ENCODE measurements around the gene TSPEAR. TPM values are rescaled to one million over a fixed set of nuclear protein-coding genes. Genes with fewer than 3 reads are reported as not detected.

The TSPEAR gene
- total and polyA plus RNA-seq, 2 donors from 2014 or later = 0.09 to 0.22 TPM

GRCh38 chr21:44466351-44466954, 244.9 kb downstream of the TSPEAR start:
- no peaks in the 10 kb centered on the region for H3K27me3 ChIP-seq (ENCODE audit: control insufficient read depth, insufficient read depth, low read length)
- no peak for TF ChIP-seq CTCF (IDR thresholded peaks at IDR 0.05; ENCODE audit: borderline replicate concordance, extremely low read depth, insufficient read depth)
- no peak overlapping the region for H3K27ac ChIP-seq (ENCODE audit: low read depth in 2 of 2, low read length in 2 of 2)
- intact Hi-C loops (cut with DNase I) = no loop called here
- no peaks in the 10 kb centered on the region for H3K36me3 ChIP-seq (ENCODE audit: control insufficient read depth in 2 of 3, insufficient read depth in 3 of 3, low read length in 3 of 3)
- FAIRE-seq (no peak), DNase-seq (no peak)
- H3K9ac ChIP-seq (ENCODE audit: low read length in 3 of 3) = no peak overlapping the region
- no peak overlapping the region for H3K4me3 ChIP-seq (ENCODE audit: low read length in 3 of 3)
- no peaks in the 10 kb centered on the region for H3K4me1 ChIP-seq (ENCODE audit: control insufficient read depth in 2 of 3, insufficient read depth in 2 of 3, low read depth in 1 of 3, low read length in 3 of 3)
- H3K9me3 ChIP-seq (ENCODE audit: control insufficient read depth in 2 of 3, insufficient read depth in 1 of 3, low read length in 3 of 3) = no peaks in the 10 kb centered on the region

- Histone ChIP-seq H3K9ac (ENCODE audit: low read length in 3 of 3) (no peak overlapping the region), H3K27me3 (ENCODE audit: control insufficient read depth, insufficient read depth, low read length) (no peaks in the 10 kb centered on the region), H3K4me3 (ENCODE audit: low read length in 3 of 3) (no peak overlapping the region), H3K9me3 (ENCODE audit: control insufficient read depth in 2 of 3, insufficient read depth in 1 of 3, low read length in 3 of 3) (no peaks in the 10 kb centered on the region), H3K4me1 (ENCODE audit: control insufficient read depth in 2 of 3, insufficient read depth in 2 of 3, low read depth in 1 of 3, low read length in 3 of 3) (no peaks in the 10 kb centered on the region), H3K36me3 (ENCODE audit: control insufficient read depth in 2 of 3, insufficient read depth in 3 of 3, low read length in 3 of 3) (no peaks in the 10 kb centered on the region), H3K27ac (ENCODE audit: low read depth in 2 of 2, low read length in 2 of 2) (no peak overlapping the region)
- DNase-seq = no peak
- FAIRE-seq = no peak
- no peak for TF ChIP-seq CTCF (IDR thresholded peaks at IDR 0.05; ENCODE audit: borderline replicate concordance, extremely low read depth, insufficient read depth)
- intact Hi-C loops (cut with DNase I) = no loop called here
Measured at GRCh38 chr21:44464351-44464750, 247.0 kb downstream of the TSPEAR start.

GRCh38 chr21:44463724-44464123, 247.6 kb downstream of the TSPEAR start:
- DNase-seq (peak in 2 of 5 donors; percentile 34 to 37), FAIRE-seq (no peak)

More at GRCh38 chr21:44463724-44464123, 247.6 kb downstream of the TSPEAR start:
- intact Hi-C loops (cut with DNase I) = no loop called here
- Histone ChIP-seq H3K4me1 (ENCODE audit: control insufficient read depth in 2 of 3, insufficient read depth in 2 of 3, low read depth in 1 of 3, low read length in 3 of 3) (no peaks in the 10 kb centered on the region), H3K9me3 (ENCODE audit: control insufficient read depth in 2 of 3, insufficient read depth in 1 of 3, low read length in 3 of 3) (no peaks in the 10 kb centered on the region), H3K9ac (ENCODE audit: low read length in 3 of 3) (no peak overlapping the region), H3K27ac (ENCODE audit: low read depth in 2 of 2, low read length in 2 of 2) (no peak overlapping the region), H3K36me3 (ENCODE audit: control insufficient read depth in 2 of 3, insufficient read depth in 3 of 3, low read length in 3 of 3) (no peaks in the 10 kb centered on the region), H3K4me3 (ENCODE audit: low read length in 3 of 3) (no peak overlapping the region), H3K27me3 (ENCODE audit: control insufficient read depth, insufficient read depth, low read length) (no peaks in the 10 kb centered on the region)
- TF ChIP-seq CTCF (IDR thresholded peaks at IDR 0.05; ENCODE audit: borderline replicate concordance, extremely low read depth, insufficient read depth) = no peak

All from kidney (tissue), 14 donors.